Activated T-cell treated with anti-CD3 and anti-CD28 coated beads, Interleukin-2, amount 50 U/mL, for 24 hours (primary cell): Measurements from ENCODE around the gene NPBWR2.

Experiments used
- DNase-seq: peaks from one replicate; pipeline ENCODE4 v3.0.0-alpha.2; 2020
- H3K27ac Mint-ChIP-seq: 2 replicates; pipeline ENCODE4 v1.8.0; 2020; ENCODE audit warnings: mild to moderate bottlenecking, mixed read lengths
- H3K27me3 Mint-ChIP-seq: 2 replicates; pipeline ENCODE4 v1.8.0; 2020; ENCODE audit warnings: mixed read lengths
- H3K36me3 Mint-ChIP-seq: 2 replicates; pipeline ENCODE4 v1.8.0; 2020; ENCODE audit warnings: low read depth, mixed read lengths
- H3K4me1 Mint-ChIP-seq: 2 replicates; pipeline ENCODE4 v1.8.0; 2020; ENCODE audit warnings: low read depth, mixed read lengths
- H3K4me3 Mint-ChIP-seq: 2 replicates; pipeline ENCODE4 v1.8.0; 2020; ENCODE audit warnings: mild to moderate bottlenecking, moderate library complexity, mixed read lengths
- H3K9me3 Mint-ChIP-seq: 2 replicates; pipeline ENCODE4 v1.8.0; 2020; ENCODE audit warnings: mixed read lengths

The NPBWR2 gene

GRCh38 chr20:64106981-64107735 is at the start of gene NPBWR2:
NPBWR2 (minus strand) TSS chr20:64107565; CDS start chr20:64106831, 734 bp downstream.
- Mint-ChIP-seq H3K4me3 (no peak within 1 kb of the TSS), H3K36me3 (no peaks in the 10 kb centered on the region), H3K9me3 (no peaks in the 10 kb centered on the region), H3K27ac (no peak within 1 kb of the TSS), H3K4me1 (peaks cover 7% of the 10 kb centered on the region), H3K27me3 (peaks cover 18% of the 10 kb centered on the region)
- peak; percentile 42 for DNase-seq

GRCh38 chr20:64156136-64156885 is 48.9 kb upstream of the NPBWR2 start:
- no peak for DNase-seq
- no peaks in the 10 kb centered on the region for H3K9me3 Mint-ChIP-seq
- H3K27ac Mint-ChIP-seq, result no peak overlapping the region
- no peak overlapping the region for H3K4me3 Mint-ChIP-seq
- H3K27me3 Mint-ChIP-seq, result peaks cover 24% of the 10 kb centered on the region
- H3K4me1 Mint-ChIP-seq, result no peaks in the 10 kb centered on the region
- H3K36me3 Mint-ChIP-seq, result no peaks in the 10 kb centered on the region

- H3K4me1 Mint-ChIP-seq, result no peaks in the 10 kb centered on the region
These were observed 48.1 kb upstream of the NPBWR2 start for GRCh38 chr20:64155258-64156135.

GRCh38 chr20:64154590-64155257 is 47.4 kb upstream of the NPBWR2 start:
- Mint-ChIP-seq H3K9me3 (no peaks in the 10 kb centered on the region), H3K36me3 (no peaks in the 10 kb centered on the region), H3K27me3 (peaks cover 8% of the 10 kb centered on the region), H3K4me1 (no peaks in the 10 kb centered on the region), H3K4me3 (no peak overlapping the region), H3K27ac (no peak overlapping the region)
- no peak for DNase-seq

More at GRCh38 chr20:64155258-64156135, 48.1 kb upstream of the NPBWR2 start:
- no peak for DNase-seq
- no peaks in the 10 kb centered on the region for H3K9me3 Mint-ChIP-seq
- no peak overlapping the region for H3K27ac Mint-ChIP-seq
- H3K4me3 Mint-ChIP-seq, result no peak overlapping the region
- no peaks in the 10 kb centered on the region for H3K36me3 Mint-ChIP-seq
- H3K27me3 Mint-ChIP-seq, result peaks cover 16% of the 10 kb centered on the region

GRCh38 chr20:64153861-64154589 is 46.7 kb upstream of the NPBWR2 start:
- Mint-ChIP-seq H3K9me3 (no peaks in the 10 kb centered on the region), H3K36me3 (no peaks in the 10 kb centered on the region), H3K4me1 (no peaks in the 10 kb centered on the region), H3K4me3 (no peak overlapping the region), H3K27me3 (peaks cover 3% of the 10 kb centered on the region), H3K27ac (no peak overlapping the region)
- no peak for DNase-seq

GRCh38 chr20:64153410-64153809 is 46.0 kb upstream of the NPBWR2 start:
- no peak overlapping the region for H3K4me3 Mint-ChIP-seq
- no peaks in the 10 kb centered on the region for H3K36me3 Mint-ChIP-seq
- DNase-seq, result no peak
- H3K4me1 Mint-ChIP-seq, result no peaks in the 10 kb centered on the region
- no peaks in the 10 kb centered on the region for H3K9me3 Mint-ChIP-seq
- no peak overlapping the region for H3K27ac Mint-ChIP-seq
- no peaks in the 10 kb centered on the region for H3K27me3 Mint-ChIP-seq

GRCh38 chr20:64152906-64153305 is 45.5 kb upstream of the NPBWR2 start:
- Mint-ChIP-seq H3K27me3 (no peaks in the 10 kb centered on the region), H3K9me3 (no peaks in the 10 kb centered on the region), H3K4me1 (no peaks in the 10 kb centered on the region), H3K27ac (no peak overlapping the region), H3K4me3 (no peak overlapping the region), H3K36me3 (no peaks in the 10 kb centered on the region)
- no peak for DNase-seq

GRCh38 chr20:64151633-64152530 is 44.5 kb upstream of the NPBWR2 start:
- no peak for DNase-seq
- Mint-ChIP-seq H3K9me3 (no peaks in the 10 kb centered on the region), H3K4me1 (no peaks in the 10 kb centered on the region), H3K27ac (no peak overlapping the region), H3K4me3 (no peak overlapping the region), H3K36me3 (no peaks in the 10 kb centered on the region), H3K27me3 (peaks cover 3% of the 10 kb centered on the region)

- H3K27ac Mint-ChIP-seq, result no peak overlapping the region
- H3K36me3 Mint-ChIP-seq, result no peaks in the 10 kb centered on the region
- no peaks in the 10 kb centered on the region for H3K9me3 Mint-ChIP-seq
- H3K4me3 Mint-ChIP-seq, result no peak overlapping the region
- no peaks in the 10 kb centered on the region for H3K4me1 Mint-ChIP-seq
- no peak for DNase-seq
- peaks cover 3% of the 10 kb centered on the region for H3K27me3 Mint-ChIP-seq
These were observed 43.6 kb upstream of the NPBWR2 start for GRCh38 chr20:64150756-64151632.

GRCh38 chr20:64149809-64150560 is 42.6 kb upstream of the NPBWR2 start:
- peaks cover 5% of the 10 kb centered on the region for H3K9me3 Mint-ChIP-seq
- no peak overlapping the region for H3K27ac Mint-ChIP-seq
- H3K4me1 Mint-ChIP-seq, result no peaks in the 10 kb centered on the region
- no peak overlapping the region for H3K4me3 Mint-ChIP-seq
- no peaks in the 10 kb centered on the region for H3K36me3 Mint-ChIP-seq
- peaks cover 3% of the 10 kb centered on the region for H3K27me3 Mint-ChIP-seq
- no peak for DNase-seq

GRCh38 chr20:64149141-64149540 is 41.8 kb upstream of the NPBWR2 start:
- no peaks in the 10 kb centered on the region for H3K4me1 Mint-ChIP-seq
- H3K27me3 Mint-ChIP-seq, result peaks cover 3% of the 10 kb centered on the region
- no peak for DNase-seq
- H3K36me3 Mint-ChIP-seq, result no peaks in the 10 kb centered on the region
- no peak overlapping the region for H3K4me3 Mint-ChIP-seq
- no peak overlapping the region for H3K27ac Mint-ChIP-seq
- peaks cover 11% of the 10 kb centered on the region for H3K9me3 Mint-ChIP-seq

- H3K36me3 Mint-ChIP-seq, result no peaks in the 10 kb centered on the region
- peaks cover 13% of the 10 kb centered on the region for H3K9me3 Mint-ChIP-seq
- H3K27me3 Mint-ChIP-seq, result peaks cover 3% of the 10 kb centered on the region
- H3K4me1 Mint-ChIP-seq, result no peaks in the 10 kb centered on the region
- DNase-seq, result no peak
- H3K27ac Mint-ChIP-seq, result no peak overlapping the region
- H3K4me3 Mint-ChIP-seq, result no peak overlapping the region
These were observed 41.2 kb upstream of the NPBWR2 start for GRCh38 chr20:64148581-64148980.
